ENCODE results near the gene DDX23. TPM values are rescaled to one million over a fixed set of nuclear protein-coding genes. Genes with fewer than 3 reads are reported as not detected.
"Not testable (repeated sequence)": the region's sequence is repeated elsewhere in the genome, so short reads cannot be mapped to it uniquely, and the experiment has no call there.

Gene DDX23
- polyA plus RNA-seq (ENCODE audit: insufficient read length in 4 of 4): 100 to 1,000 TPM in 2 of 4 donors, 10 to 100 TPM in 2; 86.1 to 106 (median 102) TPM

DNA sequence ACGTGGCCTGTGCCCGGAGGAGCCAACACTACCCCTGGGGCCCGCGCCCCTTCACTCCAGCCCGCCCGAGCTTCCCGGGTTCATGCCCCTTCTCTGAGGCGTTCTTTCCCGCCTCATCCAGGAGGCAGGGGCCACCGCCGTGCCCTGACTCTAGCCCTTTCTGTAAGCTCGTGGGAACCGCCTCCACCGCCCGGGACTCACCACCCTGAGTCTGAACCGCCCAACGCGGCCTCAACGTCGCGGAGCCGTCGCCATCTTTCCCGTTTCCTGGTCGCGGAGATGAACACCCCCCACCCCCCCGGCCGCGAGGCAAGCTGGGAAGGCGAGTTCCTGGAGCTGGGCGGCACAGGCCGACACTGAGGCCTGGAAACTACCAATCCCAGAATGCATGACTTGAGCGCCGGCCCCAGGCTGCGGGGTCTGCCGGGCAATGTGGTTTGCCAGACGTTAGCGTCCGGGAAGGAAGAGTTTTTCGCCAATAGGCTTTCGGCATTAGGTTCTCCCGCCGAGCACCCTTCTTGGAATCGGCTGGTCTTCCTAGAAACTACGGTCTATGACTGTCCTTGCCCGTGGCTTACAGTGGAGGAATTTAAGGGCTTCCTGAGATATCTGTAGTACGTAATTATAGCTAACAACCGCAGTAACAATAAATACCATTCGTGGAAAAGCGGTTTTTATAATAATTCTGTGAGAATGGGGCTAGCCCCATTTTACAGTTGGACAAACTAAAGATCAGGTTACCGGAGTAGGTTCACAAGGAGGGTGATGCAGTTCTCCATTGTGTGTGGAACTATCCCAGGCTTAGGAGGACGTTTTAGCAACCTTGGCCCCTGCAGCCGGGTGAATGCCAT lies at the start of gene DDX23:
TSS of gene DDX23 (minus strand) at position 281 of the 851 bp plus-strand sequence. CDS start 6,381 bp downstream, outside the sequence.
- peak; percentile 84 to 92 (median 89) for DNase-seq (ENCODE audit: low read depth in 4 of 4, low spot score in 3 of 4)

DNA sequence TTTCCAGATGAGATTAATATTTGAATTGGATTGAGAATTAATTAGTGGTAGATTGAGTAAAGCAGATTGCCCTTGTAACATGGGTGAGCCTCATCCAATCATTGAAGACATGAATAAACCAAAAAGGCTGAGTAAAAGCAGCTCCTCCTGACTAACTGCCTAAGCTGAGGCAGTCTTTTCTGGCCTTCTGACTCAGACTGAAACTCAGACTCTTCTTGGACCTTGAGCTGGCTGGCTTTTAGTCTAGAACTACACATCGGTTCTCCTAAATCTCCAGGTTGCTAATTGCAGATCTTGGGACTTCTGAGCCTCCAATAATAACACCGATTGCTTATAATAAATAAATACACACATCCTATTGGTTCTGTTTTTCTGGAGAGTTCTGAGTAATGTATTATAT lies 49.3 kb upstream of the DDX23 start:
- DNase-seq (ENCODE audit: low read depth in 4 of 4, low spot score in 3 of 4): no peak

DNA sequence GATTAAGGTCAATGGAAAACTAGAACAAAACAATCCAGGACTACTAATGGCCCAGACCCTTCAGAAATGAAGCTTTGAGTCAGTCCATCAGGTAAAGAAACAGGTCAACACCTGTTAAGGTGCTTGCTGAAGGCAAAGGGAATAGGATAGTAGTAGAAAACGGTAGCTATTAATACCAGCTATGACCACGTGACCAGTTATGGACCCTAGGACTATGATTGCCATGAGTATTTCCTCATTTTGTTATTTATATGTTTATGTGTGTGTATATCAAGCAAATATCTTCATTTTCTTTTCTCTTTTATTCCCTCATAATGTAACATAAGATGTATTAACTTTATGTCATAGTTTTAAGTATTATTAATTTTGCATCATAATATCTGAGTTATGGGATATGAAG lies 47.7 kb upstream of the DDX23 start:
- no peak for DNase-seq (ENCODE audit: low read depth in 4 of 4, low spot score in 3 of 4)

DNA sequence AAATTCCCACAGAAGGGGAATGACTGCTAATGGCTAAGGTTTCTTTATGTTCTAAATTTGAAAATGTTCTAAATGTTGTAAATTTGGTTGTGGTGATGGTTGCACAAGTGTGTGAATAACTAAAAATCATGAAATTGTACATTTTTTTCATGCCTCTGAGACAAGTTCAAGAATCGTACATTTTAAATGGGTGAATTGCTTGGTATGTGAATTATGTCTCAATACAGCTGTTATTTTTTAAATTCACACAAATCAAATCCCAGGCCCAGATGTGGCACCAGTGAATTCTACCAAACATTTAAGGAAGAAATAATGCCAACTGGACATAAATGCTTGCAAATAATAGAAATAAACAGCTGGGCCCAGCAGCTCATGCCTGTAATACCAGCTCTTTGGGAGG lies 42.3 kb upstream of the DDX23 start:
- DNase-seq (ENCODE audit: low read depth in 4 of 4, low spot score in 3 of 4): no peak

DNA sequence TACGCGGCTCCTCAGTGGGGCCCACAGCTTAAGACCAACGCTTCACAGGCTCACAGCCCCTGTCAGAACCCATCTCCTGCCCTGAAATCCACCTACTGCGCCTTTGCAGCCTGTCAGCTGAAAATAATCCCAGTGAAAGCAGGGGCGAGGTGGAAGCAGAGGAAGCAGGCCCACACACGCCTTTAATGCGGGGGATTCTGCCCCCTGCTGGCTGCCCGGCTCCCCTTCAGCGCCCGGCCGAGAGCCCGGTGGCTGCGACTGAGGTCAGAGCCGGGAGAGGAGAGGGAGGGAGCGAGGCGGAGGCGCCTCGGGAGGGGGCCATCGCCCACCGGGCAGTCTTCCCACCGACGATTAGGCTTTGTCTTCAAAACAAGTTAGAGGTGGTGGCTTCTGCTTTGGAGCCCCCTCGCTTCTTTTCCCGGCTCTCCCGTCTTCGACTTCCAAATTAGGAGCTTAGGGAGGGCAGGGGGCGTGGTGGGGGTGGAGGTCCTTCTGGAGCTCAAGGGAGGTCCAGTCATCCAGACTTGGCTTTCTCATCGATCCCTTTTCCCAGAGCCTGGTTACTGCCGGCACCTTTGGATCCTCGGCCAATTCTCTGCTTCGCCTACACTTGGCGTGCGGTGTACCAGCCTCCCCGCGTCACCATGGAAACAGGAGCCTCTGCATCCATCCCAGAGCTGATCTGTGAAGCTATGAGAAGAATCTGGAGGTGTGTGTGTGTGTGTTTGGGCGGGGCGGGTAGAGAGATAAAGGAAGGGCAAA lies 38.9 kb upstream of the DDX23 start:
- DNase-seq (ENCODE audit: low read depth in 4 of 4, low spot score in 3 of 4): peak in 2 of 4 donors; percentile 47 to 67

DNA sequence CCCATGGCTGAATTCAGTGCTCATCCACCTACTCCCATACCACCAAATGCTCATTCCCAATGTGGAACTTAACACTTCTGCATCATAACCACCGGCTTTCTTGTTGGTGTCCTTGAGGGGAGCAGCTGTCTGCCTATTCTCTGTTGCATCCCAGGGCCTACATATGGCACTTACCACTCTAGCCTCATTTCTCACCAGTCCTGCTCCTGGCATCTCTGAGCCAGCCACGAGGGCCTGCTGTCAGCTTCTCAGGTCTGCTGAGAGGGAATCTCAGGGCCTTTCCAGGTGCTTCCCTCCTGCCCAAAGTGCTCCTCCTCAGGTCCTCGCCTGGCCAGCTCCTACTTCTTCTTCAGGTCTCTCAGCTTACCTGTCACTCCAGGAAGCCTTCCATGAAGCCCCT lies 37.7 kb upstream of the DDX23 start:
- DNase-seq (ENCODE audit: low read depth in 4 of 4, low spot score in 3 of 4): no peak

DNA sequence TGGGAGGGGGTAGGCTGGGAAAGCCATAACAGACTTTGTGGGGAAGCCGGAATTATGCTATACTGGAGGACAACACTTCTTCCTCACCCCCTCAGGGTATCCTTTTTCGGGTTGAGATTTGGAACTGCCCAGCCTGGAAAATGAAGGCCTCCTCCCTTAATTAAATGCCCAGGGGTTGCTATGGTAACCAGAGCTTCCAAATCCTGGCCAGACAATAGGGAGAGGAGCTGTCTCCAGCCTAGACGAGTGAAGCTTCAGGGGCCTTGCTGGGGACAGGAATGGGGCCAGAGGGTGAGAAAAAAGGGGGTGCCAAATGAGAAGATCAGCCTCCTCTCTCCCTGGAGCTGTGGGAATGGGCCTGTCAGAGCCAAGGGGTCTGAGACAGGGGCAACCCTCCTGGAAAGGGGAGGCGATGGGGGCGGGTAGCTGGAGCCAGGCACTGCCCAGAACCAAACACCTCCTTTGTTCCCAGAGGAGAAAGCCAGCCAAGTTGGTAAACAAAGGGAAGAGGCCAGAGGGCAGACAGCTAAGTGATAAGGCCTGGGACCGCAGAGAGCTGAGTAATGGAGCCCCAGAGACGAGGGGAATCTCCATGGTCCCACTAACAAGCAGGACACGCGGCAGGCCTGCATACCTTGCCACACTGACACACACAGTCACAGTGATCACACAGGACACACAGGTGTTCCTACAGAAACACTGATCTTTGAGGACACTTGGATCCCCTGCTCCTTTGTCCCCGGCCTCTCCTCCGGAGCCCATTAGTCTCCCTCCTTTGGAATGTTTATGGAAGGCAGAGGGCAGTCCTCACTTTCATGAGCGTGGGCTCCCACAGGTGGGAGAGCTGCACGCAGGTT lies 31.6 kb upstream of the DDX23 start:
- no peak for DNase-seq (ENCODE audit: low read depth in 4 of 4, low spot score in 3 of 4)

DNA sequence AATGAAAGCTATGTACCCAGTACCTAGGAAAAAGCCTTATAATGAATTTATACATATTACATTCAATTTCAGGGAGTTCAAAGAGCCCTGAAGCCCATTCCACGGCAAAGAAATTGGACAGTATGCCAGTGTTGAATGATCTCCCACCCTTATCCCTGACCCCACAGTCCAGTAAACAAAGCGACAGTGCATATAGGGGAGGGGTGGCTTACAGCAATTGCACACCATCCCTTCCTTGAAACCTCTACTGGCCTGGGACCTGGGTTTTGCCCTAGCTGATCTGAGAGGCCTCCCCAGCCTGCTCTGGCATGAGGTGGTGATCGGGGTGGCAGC lies 31.0 kb upstream of the DDX23 start:
- no peak for DNase-seq (ENCODE audit: low read depth in 4 of 4, low spot score in 3 of 4)

DNA sequence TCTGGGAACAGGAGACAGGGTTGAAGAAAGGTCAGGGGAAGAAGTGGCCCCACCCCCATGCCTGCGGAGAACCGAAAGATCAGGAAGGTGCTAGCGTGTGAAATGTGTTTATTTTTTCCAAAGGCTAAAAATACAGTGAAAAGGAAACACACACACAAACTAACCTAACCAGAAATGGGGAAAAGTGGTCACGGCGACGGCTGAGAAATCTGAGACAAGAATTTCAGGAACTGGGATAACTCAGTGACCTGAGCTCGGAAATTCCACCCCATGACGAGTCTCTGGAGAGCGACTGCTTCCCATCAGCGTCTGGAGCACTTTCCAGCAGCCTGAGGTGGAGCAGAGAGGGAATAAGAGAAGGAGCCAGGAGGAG lies 30.3 kb upstream of the DDX23 start:
- no peak for DNase-seq (ENCODE audit: low read depth in 4 of 4, low spot score in 3 of 4)

DNA sequence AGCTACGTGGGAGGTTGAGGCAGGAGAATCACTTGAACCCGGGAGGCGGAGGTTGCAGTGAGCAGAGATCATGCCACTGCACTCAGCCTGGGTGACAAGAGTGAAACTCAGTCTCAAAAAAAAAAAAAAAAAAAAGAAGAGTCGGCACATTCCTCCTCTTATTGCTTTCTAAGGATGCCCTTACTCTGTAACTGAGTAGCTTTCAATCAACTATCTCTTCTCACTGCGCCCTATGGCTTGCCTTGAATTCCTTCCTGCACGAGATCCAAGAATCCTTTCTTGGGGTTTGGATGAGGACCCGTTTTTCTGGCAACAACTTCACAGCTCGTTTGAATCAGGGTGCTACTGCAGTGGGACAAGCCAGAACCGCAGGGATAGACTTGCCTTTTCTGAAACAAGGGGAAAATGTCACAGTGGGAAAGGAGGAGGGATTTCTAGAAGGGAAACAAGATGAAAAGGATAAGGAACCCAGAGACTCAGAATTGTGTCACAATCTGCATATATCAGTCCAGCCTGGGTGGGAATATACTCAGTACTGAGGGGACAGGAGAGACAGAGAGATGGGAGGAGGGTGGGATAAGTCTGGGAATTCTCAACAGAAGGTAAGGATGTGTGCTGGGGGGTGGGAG lies 29.8 kb upstream of the DDX23 start:
- no peak for DNase-seq (ENCODE audit: low read depth in 4 of 4, low spot score in 3 of 4)

DNA sequence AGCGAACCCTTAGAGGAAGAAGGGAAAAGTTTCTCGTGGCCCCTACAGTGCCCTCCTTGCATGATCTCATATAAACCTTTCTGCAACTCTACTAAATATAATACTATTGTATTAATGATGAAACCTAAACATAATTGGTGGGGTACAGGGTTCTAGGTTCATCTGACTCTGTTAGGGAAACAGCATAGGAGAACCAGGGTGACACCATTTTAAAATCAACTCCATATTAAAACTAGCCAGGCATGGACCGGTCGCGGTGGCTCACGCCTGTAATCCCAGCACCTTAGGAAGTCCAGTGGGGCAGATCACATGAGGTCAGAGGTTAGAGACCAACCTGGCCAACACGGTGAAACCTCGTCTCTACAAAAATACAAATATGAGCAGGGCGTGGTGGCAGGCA lies 28.7 kb upstream of the DDX23 start:
- no peak for DNase-seq (ENCODE audit: low read depth in 4 of 4, low spot score in 3 of 4)

DNA sequence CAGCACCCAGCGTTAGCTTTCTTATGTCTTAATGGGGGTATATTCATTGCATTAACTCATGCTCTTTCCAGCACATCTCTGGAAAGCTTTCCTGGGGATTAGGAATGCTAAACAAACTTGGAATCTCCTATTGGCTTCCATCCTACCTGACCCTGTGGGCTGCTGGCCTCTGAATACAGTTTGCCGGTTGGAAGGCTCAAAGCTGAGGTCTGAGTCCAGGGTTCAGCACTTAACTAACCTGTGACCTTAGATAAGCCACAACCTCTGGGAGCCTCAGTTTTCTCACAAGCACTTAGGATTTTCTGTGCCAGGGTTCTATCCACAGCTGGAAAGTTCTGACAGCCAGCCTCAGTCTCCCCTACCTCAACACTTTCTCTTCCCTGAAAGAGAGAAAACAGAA lies 26.6 kb upstream of the DDX23 start:
- DNase-seq (ENCODE audit: low read depth in 4 of 4, low spot score in 3 of 4): no peak

DNA sequence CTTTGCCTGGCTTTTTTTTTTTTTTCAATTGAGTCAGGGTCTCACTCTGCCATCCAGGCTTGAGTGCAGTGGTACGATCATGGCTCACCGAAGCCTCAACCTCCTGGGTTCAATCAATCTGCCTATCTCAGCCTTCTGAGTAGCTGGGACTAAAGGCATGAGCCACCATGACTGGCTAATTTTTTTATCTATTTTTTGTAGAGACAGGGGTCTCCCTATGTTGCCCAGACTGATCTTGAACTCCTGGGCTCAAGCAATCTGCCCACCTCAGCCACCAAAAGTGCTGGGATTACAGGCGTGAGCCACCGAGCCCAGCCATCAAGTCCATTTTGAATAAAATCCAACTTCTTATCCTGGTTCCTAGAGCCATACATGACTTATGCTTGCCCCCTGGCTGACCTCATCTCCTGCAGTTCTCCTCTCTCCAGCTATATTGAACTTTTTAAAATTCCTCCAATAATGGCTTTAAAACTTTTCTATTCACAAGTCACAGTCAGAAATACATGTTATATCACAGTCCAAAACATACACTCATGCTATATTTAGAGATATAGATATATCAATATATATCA lies 24.1 kb upstream of the DDX23 start:
- DNase-seq (ENCODE audit: low read depth in 4 of 4, low spot score in 3 of 4): no peak

DNA sequence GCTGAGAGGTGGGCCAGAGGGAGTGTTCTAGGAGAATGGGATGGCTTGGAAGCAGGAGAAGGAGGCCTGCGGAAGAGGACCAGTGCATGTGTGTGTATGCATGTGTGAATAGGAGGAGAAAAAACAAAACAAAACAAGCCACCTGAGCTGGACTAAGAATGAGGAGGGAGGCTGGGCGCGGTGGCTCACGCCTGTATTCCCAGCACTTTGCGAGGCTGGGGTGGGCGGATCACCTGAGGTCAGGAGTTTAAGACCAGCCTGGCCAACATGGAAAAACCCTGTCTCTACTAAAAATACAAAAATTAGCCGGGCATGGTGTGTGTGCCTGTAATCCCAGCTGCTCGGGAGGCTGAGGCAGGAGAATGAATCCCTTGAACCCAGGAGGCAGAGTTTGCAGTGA lies 21.6 kb upstream of the DDX23 start:
- DNase-seq (ENCODE audit: low read depth in 4 of 4, low spot score in 3 of 4): not testable (repeated sequence)

DNA sequence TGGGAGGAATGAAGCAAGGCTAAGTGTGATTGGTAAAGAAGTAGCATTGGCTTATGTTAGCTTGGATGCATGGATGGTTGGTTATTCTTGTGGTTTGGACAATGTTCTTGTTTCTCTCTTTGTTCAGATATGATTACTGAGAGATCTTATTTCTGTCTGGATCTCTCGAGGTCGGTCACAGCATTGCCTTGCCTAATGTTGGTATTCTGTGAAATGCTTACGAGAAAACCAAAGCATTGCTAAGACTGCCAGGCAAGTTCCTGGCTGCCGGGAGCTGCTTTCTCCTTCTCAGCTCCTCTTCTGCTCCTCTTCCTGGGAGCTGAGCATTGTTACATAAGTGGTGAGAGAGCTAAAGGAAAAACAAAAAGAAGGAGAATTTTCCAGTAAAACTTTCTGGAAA lies 21.1 kb upstream of the DDX23 start:
- DNase-seq (ENCODE audit: low read depth in 4 of 4, low spot score in 3 of 4): no peak

DNA sequence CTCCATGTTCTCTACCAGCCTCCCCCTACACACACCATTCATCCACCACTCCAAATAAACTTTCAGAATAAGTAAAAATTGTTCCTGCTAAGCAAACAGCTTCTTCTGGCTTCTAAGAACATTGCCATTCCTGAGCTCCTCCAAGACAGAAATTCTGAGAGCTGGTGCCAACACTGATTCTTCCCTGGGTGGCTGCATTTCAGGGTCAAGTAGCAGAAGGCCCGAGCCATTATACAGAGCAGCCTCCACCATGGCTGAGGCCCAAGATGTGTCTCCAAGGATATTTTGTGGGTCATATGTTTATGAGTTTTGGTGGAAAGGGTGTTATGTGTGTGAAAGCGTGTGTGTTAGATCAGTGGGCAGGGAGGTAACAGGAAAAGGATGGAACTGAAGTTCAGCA lies 17.2 kb upstream of the DDX23 start:
- no peak for DNase-seq (ENCODE audit: low read depth in 4 of 4, low spot score in 3 of 4)

DNA sequence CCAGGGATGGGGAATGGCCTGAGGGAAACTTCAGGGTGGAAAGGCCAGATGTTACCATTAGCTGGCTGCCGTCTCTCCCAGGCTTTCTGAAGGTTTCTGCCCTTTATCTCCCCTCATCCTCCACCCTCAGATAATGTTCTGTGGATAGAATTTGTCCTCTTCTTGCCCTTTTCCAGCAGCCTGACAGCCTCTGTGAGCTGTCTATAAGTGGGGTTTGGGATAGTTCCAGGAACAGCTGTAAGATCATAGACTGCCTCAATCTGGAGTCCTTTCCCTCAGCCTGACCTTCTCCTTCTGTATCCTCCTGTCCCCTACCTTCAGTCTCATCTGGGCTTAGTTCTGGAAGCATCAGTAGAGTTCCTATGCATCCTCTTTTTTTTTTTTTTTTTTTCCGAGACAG lies 16.5 kb upstream of the DDX23 start:
- DNase-seq (ENCODE audit: low read depth in 4 of 4, low spot score in 3 of 4): no peak

DNA sequence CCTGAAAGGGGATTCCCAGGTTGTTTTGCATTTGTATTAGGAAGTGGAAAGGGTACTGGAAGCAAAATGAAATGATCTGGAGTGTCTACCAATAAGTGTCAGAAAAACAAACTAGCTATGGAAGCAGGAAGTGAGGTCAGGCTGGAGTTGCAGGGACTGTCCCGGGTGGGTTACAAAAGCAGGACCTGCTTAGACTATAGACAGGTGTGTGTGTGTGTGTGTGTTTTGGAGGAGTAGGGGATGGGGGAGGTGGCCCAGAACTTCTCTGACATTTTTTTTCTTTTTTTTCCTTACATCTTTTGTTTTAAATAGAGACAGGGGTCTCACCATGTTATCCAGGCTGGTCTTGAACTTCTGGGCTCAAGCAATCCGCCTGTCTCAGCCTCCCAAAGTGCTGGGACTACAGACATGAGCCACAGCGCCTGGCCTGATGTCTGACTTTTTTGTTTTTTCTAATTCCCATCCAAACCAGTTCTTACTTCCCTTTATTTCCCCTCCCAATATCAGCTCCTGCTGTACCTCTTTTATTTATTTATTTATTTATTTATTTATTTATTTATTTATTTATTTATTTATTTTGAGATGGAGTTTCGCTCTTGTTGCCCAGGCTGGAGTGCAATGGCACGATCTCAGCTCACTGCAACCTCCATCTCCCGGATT lies 14.2 kb upstream of the DDX23 start:
- DNase-seq (ENCODE audit: low read depth in 4 of 4, low spot score in 3 of 4): no peak

DNA sequence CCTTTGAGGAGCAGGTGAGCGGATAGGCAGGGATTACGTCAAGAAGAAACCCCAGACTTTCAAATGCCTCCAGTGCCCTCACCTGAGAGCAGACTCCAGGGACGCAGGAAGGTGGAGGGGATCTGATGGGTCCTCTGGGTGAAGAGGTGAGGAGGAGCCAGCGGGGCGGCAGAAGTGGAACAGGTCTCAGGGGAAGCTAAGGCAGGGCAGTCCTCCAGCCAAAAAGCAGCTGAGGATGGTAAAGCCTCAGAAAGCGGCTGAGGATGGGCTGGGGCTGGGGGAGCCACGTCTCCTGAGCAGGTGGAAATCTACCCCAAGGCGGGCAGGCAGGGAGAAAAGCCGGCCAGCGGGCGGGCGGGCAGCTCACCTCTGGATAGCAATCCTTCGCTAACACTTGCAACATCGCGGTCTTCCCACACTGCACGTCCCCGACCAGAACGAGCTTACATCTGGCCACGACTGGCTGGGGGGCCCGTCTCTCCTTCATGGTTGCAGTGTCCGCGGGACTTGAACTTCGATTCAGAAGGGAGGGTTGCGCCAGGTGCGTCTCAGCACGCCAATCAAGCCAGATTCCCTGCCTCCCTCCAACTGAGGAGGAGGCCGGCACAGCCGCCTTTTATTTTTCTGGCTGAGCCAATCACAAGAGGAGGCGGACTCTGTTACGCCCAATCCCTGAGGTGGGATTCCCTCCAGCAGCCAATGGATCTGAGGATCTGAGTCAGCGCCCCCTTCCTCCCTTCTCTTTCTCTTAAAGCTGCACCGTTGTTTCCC lies 13.5 kb upstream of the DDX23 start, which contains the start of gene RND1:
TSS of gene RND1 (minus strand) at position 590 of the 771 bp plus-strand sequence. CDS start at position 487, 103 bp downstream.
- DNase-seq (ENCODE audit: low read depth in 4 of 4, low spot score in 3 of 4): peak; percentile 81 to 89 (median 84)
